Nephron progenitor cell (in vitro differentiated cells): Measurements from ENCODE around the gene PLEKHA5.
"Not testable (repeated sequence)": the region's sequence is repeated elsewhere in the genome, so short reads cannot be mapped to it uniquely, and the experiment has no call there.

ENCODE experiments used
- DNase-seq: peaks from one replicate; pipeline ENCODE4 v3.0.0; 2021
- H3K27ac Mint-ChIP-seq: 2 replicates; pipeline ENCODE4 v1.8.0; 2021; ENCODE audit warnings: mild to moderate bottlenecking, moderate library complexity, mixed read lengths
- H3K27me3 Mint-ChIP-seq: 2 replicates; pipeline ENCODE4 v1.8.0; 2021; ENCODE audit warnings: mild to moderate bottlenecking, low read depth, mixed read lengths; ENCODE audit not compliant: poor library complexity
- H3K36me3 Mint-ChIP-seq: 2 replicates; pipeline ENCODE4 v1.8.0; 2021; ENCODE audit warnings: low read depth, mixed read lengths
- H3K4me1 Mint-ChIP-seq: 2 replicates; pipeline ENCODE4 v1.8.0; 2021; ENCODE audit warnings: mixed read lengths
- H3K4me3 Mint-ChIP-seq: 2 replicates; pipeline ENCODE4 v1.8.0; 2021; ENCODE audit warnings: mild to moderate bottlenecking, moderate library complexity, mixed read lengths
- H3K9me3 Mint-ChIP-seq: 2 replicates; pipeline ENCODE4 v1.8.0; 2021; ENCODE audit warnings: mild to moderate bottlenecking, moderate library complexity, mixed read lengths
- TF ChIP-seq, protein P1 (sequence below): fragments of 200-600 bp; sonication (generic); IDR thresholded peaks from 2 replicates; pipeline ENCODE4 v1.5.0; 2021; ENCODE audit warnings: antibody characterized with exemption

The PLEKHA5 gene

DNA sequence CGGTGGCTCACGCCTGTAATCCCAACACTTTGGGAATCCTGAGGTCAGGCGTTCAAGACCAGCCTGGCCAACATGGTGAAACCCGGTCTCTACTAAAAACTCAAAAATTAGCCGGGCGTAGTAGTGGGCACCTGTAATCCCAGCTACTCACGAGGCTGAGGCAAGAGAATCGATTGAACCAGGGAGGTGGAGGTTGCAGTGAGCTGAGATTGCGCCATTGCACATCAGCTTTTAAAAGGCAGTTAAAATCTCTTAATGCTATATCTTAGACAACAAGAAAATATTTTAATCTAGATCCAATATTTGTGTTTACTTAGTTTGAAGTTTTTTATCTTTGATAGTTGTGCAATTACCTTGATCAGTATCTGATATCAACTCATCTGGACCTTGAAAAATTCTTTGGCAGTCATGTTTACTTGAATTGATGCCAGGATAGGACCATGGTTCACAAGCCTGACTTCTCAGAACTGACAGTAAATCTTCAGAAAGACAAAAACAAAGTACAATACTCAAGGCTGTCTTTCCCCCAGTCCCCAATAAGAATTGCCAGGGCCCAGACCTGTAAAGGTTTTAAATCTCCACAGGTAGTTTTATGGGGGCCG, 174.7 kb downstream of the PLEKHA5 start:
- Mint-ChIP-seq H3K4me1 (no peaks in the 10 kb centered on the region), H3K27ac (no peak overlapping the region), H3K4me3 (no peak overlapping the region), H3K27me3 (no peaks in the 10 kb centered on the region), H3K36me3 (peaks cover 45% of the 10 kb centered on the region), H3K9me3 (peaks cover 5% of the 10 kb centered on the region)
- TF ChIP-seq, protein P1, sequence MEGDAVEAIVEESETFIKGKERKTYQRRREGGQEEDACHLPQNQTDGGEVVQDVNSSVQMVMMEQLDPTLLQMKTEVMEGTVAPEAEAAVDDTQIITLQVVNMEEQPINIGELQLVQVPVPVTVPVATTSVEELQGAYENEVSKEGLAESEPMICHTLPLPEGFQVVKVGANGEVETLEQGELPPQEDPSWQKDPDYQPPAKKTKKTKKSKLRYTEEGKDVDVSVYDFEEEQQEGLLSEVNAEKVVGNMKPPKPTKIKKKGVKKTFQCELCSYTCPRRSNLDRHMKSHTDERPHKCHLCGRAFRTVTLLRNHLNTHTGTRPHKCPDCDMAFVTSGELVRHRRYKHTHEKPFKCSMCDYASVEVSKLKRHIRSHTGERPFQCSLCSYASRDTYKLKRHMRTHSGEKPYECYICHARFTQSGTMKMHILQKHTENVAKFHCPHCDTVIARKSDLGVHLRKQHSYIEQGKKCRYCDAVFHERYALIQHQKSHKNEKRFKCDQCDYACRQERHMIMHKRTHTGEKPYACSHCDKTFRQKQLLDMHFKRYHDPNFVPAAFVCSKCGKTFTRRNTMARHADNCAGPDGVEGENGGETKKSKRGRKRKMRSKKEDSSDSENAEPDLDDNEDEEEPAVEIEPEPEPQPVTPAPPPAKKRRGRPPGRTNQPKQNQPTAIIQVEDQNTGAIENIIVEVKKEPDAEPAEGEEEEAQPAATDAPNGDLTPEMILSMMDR: no peak
- no peak for DNase-seq

DNA sequence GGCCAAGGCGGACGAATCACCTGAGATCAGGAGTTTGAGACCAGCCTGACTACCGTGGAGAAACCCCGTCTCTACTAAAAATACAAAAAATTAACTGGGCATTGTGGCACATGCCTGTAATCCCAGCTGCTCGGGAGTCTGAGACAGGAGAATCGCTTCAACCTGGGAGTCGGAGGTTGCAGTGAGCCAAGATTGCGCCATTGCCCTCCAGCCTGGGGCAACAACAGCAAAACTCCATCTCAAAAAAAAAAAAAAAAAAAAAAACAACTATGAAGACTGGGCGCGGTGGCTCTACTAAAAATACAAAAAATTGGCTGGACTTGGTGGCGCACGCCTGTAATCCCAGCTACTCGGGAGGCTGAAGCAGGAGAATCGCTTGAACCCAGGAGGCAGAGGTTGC, 176.1 kb downstream of the PLEKHA5 start:
- not testable (repeated sequence) for H3K4me1 Mint-ChIP-seq, H3K9me3 Mint-ChIP-seq, DNase-seq, H3K27me3 Mint-ChIP-seq, H3K27ac Mint-ChIP-seq, H3K4me3 Mint-ChIP-seq
- peaks cover 37% of the 10 kb centered on the region for H3K36me3 Mint-ChIP-seq

DNA sequence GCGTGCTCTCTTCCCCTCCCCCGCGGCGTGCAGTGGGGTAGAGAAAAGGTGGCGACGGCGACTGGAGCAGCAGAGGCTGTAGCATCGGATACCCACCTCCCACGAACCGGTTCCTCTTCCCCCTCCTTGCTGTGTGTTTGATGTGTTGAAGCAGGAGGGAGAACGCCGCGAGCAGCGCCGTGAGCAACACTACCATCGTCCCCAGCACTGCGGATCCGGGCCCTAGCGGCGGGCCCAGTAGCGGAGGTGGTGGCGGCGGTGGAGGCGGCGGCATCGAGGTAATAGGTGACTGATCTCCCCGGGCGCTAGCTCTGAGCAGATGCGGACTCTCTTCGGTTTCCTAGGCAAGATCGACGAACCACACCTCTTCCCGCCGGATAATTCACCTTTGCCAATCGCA, 176.8 kb downstream of the PLEKHA5 start:
- Mint-ChIP-seq H3K4me1 (no peaks in the 10 kb centered on the region), H3K4me3 (no peak overlapping the region), H3K36me3 (peaks cover 37% of the 10 kb centered on the region), H3K9me3 (peaks cover 5% of the 10 kb centered on the region), H3K27ac (no peak overlapping the region), H3K27me3 (no peaks in the 10 kb centered on the region)
- DNase-seq: no peak
- TF ChIP-seq, protein P1: no peak

DNA sequence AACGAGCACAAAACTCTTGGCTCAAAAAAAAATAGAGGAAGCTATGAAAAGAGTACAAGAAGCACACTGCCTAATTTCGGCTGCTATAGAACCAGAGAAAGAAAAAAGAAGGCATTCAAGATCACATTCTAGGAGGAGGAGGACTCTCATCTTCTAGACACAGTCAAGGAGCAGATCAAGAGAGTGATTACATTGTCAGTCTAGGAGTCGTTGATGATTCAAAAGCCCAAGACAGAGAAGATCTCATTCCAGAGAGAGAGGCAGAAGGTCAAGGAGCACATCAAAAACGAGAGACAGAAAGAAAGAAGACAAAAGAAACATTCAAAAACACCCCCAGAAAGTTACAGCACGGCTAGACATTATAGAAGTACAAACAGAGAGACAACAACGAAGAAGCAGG, 177.9 kb downstream of the PLEKHA5 start:
- no peaks in the 10 kb centered on the region for H3K27me3 Mint-ChIP-seq
- H3K9me3 Mint-ChIP-seq: peaks cover 5% of the 10 kb centered on the region
- no peaks in the 10 kb centered on the region for H3K4me1 Mint-ChIP-seq
- no peak overlapping the region for H3K27ac Mint-ChIP-seq
- peaks cover 42% of the 10 kb centered on the region for H3K36me3 Mint-ChIP-seq
- TF ChIP-seq, protein P1: no peak
- no peak for DNase-seq
- no peak overlapping the region for H3K4me3 Mint-ChIP-seq

DNA sequence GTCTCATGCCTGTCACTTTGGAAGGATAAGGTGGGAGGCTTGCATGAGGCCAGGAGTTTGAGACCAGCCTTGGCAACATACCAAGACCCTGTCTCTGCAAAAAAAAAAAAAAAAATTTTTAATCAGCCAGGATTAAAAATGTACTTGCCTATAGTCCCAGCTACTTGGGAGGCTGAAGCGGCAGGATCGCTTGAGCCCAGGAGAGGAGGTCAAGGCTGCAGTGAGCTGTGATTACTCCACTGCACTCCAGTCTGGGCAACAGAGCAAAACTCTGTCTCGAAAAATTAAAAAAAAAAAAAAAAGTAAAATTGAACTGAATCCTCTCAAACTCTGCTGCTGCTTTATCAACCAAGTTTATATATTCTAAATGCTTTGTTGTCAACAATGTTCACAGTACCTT, 181.6 kb downstream of the PLEKHA5 start:
- no peak overlapping the region for H3K4me3 Mint-ChIP-seq
- H3K4me1 Mint-ChIP-seq: no peaks in the 10 kb centered on the region
- TF ChIP-seq, protein P1: no peak
- no peak for DNase-seq
- H3K27ac Mint-ChIP-seq: no peak overlapping the region
- H3K36me3 Mint-ChIP-seq: peaks cover 24% of the 10 kb centered on the region
- H3K9me3 Mint-ChIP-seq: peaks cover 5% of the 10 kb centered on the region
- no peaks in the 10 kb centered on the region for H3K27me3 Mint-ChIP-seq

DNA sequence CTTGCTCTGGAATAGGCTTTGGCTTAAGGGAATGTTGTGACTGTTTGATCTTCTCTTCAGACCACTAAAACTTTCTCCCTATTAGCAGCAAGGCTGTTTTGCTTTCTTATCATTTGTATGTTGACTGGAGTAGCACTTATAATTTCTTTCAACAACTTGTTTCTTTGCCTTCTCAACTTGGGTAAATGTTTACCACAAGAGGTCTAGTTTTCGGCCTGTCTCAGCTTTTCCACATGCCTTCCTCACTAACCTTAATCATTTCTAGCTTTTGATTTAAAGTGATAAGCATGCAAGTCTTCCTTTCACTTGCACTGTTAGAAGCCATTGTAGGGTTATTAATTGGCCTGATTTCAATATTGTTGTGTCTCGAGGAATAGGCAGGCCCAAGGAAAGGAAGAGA, 183.1 kb downstream of the PLEKHA5 start:
- DNase-seq: no peak
- no peaks in the 10 kb centered on the region for H3K27me3 Mint-ChIP-seq

More for the DNA sequence above, 183.1 kb downstream of the PLEKHA5 start:
- TF ChIP-seq, protein P1: no peak
- Mint-ChIP-seq H3K27ac (peak overlapping the region; percentile 38), H3K36me3 (peaks cover 10% of the 10 kb centered on the region), H3K4me3 (no peak overlapping the region), H3K4me1 (no peaks in the 10 kb centered on the region), H3K9me3 (no peaks in the 10 kb centered on the region)
